ENCODE data around the gene MCTP2. TPM values are rescaled to one million over a fixed set of nuclear protein-coding genes. Genes with fewer than 3 reads are reported as not detected.

The MCTP2 gene
- total RNA-seq: 10 to 100 TPM; 25.4 to 46.3 TPM

GRCh38 chr15:94230883-94231722 lies at the start of gene MCTP2:
Gene MCTP2, plus strand, starts transcription at chr15:94231561. Its CDS starts 66,705 bp downstream, at chr15:94298266.
- 1% methylated on average over 63 of the region's 66 CpGs for WGBS

GRCh38 chr15:94182883-94183282 lies 48.5 kb upstream of the MCTP2 start:
- Histone ChIP-seq H3K4me1 (replicated peaks) (no peaks in the 10 kb centered on the region), H3K4me3 (no peak overlapping the region)
- intact Hi-C loops (cut with DNase I): no loop called here

More at GRCh38 chr15:94230883-94231722, at the start of gene MCTP2:
- TF ChIP-seq POLR2AphosphoS5 (IDR thresholded peaks at IDR 0.05) (peak; percentile 82), CTCF (IDR thresholded peaks at IDR 0.05) (peak in 1 of 4 experiments; percentile 1), POLR2A (IDR thresholded peaks at IDR 0.05) (peak; percentile 85)
- H3K4me1 ChIP-seq (replicated peaks): no peaks in the 10 kb centered on the region
- no peaks in the 10 kb centered on the region for H3K36me3 ChIP-seq
- peak within 1 kb of the TSS; percentile 84 to 90 for H3K27ac ChIP-seq
- H3K27me3 ChIP-seq (replicated peaks; ENCODE audit: insufficient read depth): no peaks in the 10 kb centered on the region
- intact Hi-C loops (cut with DNase I): no loop called here
- peak within 1 kb of the TSS; percentile 66 to 75 for H3K4me3 ChIP-seq
- H3K9me3 ChIP-seq: no peaks in the 10 kb centered on the region
- DNase-seq (ENCODE audit: low spot score): peak; percentile 90

GRCh38 chr15:94185547-94186236 lies 45.7 kb upstream of the MCTP2 start:
- H3K27me3 ChIP-seq (replicated peaks; ENCODE audit: insufficient read depth): no peaks in the 10 kb centered on the region
- WGBS: 52% methylated on average over 9 of the region's 9 CpGs
- no peak overlapping the region for H3K4me3 ChIP-seq
- TF ChIP-seq POLR2A (IDR thresholded peaks at IDR 0.05): no peak
- no peak for TF ChIP-seq POLR2AphosphoS5 (IDR thresholded peaks at IDR 0.05)
- no peak for TF ChIP-seq CTCF (IDR thresholded peaks at IDR 0.05)
- no peaks in the 10 kb centered on the region for H3K36me3 ChIP-seq
- H3K4me1 ChIP-seq (replicated peaks): no peaks in the 10 kb centered on the region
- intact Hi-C loops (cut with DNase I): no loop called here
- H3K27ac ChIP-seq: no peak overlapping the region
- no peaks in the 10 kb centered on the region for H3K9me3 ChIP-seq
- DNase-seq (ENCODE audit: low spot score): no peak

More at GRCh38 chr15:94182883-94183282, 48.5 kb upstream of the MCTP2 start:
- no peaks in the 10 kb centered on the region for H3K27me3 ChIP-seq (replicated peaks; ENCODE audit: insufficient read depth)
- no peak overlapping the region for H3K27ac ChIP-seq
- H3K36me3 ChIP-seq: no peaks in the 10 kb centered on the region
- WGBS: 86% methylated on average over 4 of the region's 4 CpGs
- no peaks in the 10 kb centered on the region for H3K9me3 ChIP-seq
- TF ChIP-seq POLR2A (IDR thresholded peaks at IDR 0.05) (no peak), POLR2AphosphoS5 (IDR thresholded peaks at IDR 0.05) (no peak), CTCF (IDR thresholded peaks at IDR 0.05) (peak in 1 of 4 experiments; percentile 10)
- DNase-seq (ENCODE audit: low spot score): no peak

- TF ChIP-seq POLR2AphosphoS5 (IDR thresholded peaks at IDR 0.05) (no peak), POLR2A (IDR thresholded peaks at IDR 0.05) (no peak), CTCF (IDR thresholded peaks at IDR 0.05) (no peak)
- H3K36me3 ChIP-seq: no peaks in the 10 kb centered on the region
- DNase-seq (ENCODE audit: low spot score): no peak
- no peaks in the 10 kb centered on the region for H3K9me3 ChIP-seq
- H3K27ac ChIP-seq: no peak overlapping the region
- no peaks in the 10 kb centered on the region for H3K27me3 ChIP-seq (replicated peaks; ENCODE audit: insufficient read depth)
- intact Hi-C loops (cut with DNase I): no loop called here
- H3K4me1 ChIP-seq (replicated peaks): no peaks in the 10 kb centered on the region
- 90% methylated on average over 4 of the region's 4 CpGs for whole genome bisulfite sequencing
- no peak overlapping the region for H3K4me3 ChIP-seq
These were observed 44.5 kb upstream of the MCTP2 start for GRCh38 chr15:94186770-94187331.
